ENCODE results near the gene LRBA. TPM values are rescaled to one million over a fixed set of nuclear protein-coding genes. Genes with fewer than 3 reads are reported as not detected.
"Not testable (repeated sequence)": the region's sequence is repeated elsewhere in the genome, so short reads cannot be mapped to it uniquely, and the experiment has no call there.

LRBA gene
- total RNA-seq, 2 donors from 2014 or later = 76.3 to 86.9 TPM

DNA sequence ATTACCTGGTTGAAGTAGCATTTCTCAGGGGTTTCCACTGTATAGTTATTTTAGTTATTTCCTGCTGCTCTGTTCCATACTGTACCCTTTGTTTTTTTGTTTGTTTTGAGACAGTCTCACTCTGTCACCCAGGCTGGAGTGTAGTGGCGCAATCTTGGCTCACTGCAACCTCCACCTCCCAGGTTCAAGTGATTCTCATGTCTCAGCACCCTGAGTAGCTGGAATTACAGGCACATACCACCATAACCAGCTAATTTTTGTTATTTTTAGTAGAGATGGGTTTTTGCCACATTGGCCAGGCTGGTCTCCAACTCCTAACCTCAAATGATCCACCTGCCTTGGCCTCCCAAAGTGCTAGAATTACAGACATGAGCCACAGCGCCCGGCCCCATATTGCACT is 457.3 kb downstream of the LRBA start:
- H3K9me3 ChIP-seq (ENCODE audit: control insufficient read depth, low read length, poor library complexity, severe bottlenecking); H3K4me1 Mint-ChIP-seq; DNase-seq; H3K4me3 Mint-ChIP-seq; H3K27me3 Mint-ChIP-seq; ATAC-seq; H3K27ac Mint-ChIP-seq; H3K36me3 Mint-ChIP-seq (ENCODE audit: low read depth): not testable (repeated sequence)

DNA sequence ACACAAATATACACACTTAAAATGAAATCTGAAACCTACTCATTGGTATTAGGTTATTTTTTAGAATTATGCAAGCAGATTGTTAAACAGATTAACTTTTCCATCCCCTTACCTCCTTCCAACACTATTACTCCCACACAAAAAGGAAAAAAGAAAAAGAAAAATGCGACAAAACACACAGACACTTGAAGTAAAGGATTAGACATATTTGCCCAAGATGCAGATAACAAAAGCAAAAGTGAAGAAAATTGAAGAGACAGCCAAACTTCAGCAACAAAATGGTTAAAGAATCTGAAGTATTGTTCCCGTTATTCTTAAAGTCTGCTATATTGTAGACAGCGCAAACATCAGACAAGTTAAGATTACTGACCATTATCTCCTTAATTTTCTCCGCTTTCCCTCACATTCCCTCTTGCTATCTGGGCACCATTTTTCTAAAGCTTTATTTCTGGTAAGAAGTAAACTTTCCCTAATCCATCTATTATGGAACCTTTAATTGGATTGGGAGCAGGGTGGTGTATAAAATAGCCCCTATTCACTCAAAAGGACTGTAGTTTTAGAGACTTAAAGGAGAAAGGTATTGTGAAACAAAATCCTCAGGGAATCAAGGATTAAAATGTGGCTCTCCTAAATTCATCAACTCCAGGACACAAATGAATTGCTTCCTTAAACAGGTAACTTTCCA is 467.8 kb downstream of the LRBA start:
- no peaks in the 10 kb centered on the region for H3K9me3 ChIP-seq (ENCODE audit: control insufficient read depth, low read length, poor library complexity, severe bottlenecking)
- Mint-ChIP-seq H3K4me1 (peaks cover 13% of the 10 kb centered on the region), H3K36me3 (ENCODE audit: low read depth) (peaks cover 4% of the 10 kb centered on the region), H3K4me3 (no peak overlapping the region), H3K27me3 (no peaks in the 10 kb centered on the region), H3K27ac (no peak overlapping the region)
- ATAC-seq (no peak), DNase-seq (no peak)

DNA sequence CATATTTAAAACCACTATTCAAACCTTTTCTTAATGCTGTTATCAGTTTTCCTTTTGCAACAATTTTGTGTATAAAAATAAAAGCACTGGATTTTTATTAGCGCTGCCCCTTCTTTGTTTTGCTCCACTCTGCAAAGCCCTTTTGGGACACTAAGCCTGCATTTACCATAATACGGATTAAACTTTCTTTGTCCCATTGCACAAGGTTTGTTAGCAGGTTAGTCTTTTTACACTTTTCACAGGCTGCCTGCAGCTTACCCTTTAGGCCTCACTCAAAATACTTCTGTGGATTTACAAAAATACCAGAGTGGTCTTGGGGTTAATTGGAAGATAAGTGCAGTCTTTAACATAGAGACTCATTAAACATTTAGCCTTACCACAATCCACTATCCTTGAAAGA is 468.8 kb downstream of the LRBA start:
- H3K4me1 Mint-ChIP-seq = peaks cover 13% of the 10 kb centered on the region
- ATAC-seq = no peak
- H3K27me3 Mint-ChIP-seq = no peaks in the 10 kb centered on the region
- H3K9me3 ChIP-seq (ENCODE audit: control insufficient read depth, low read length, poor library complexity, severe bottlenecking) = no peaks in the 10 kb centered on the region
- H3K4me3 Mint-ChIP-seq = no peak overlapping the region
- peaks cover 2% of the 10 kb centered on the region for H3K36me3 Mint-ChIP-seq (ENCODE audit: low read depth)
- H3K27ac Mint-ChIP-seq = no peak overlapping the region
- DNase-seq = no peak

DNA sequence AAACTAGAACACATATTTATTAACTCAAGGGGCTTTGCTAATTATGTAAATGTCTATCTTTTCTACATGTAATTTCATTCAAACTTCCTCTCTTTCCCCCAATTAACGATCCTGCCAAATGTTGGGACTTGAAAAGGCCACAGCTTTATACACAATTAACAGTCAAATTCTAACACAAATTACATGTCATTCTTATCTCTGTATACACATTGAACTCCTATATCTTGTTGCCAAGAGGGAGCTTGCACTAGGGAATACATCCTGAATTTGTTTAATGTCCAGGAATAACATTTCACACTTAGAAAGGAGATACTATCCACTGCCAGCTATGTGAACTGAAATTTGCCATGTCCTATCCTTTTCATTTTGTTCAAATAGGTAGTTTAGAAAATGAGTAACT is 472.0 kb downstream of the LRBA start:
- no peak overlapping the region for H3K4me3 Mint-ChIP-seq
- H3K27ac Mint-ChIP-seq = no peak overlapping the region
- DNase-seq (no peak), ATAC-seq (no peak)
- H3K4me1 Mint-ChIP-seq = peaks cover 11% of the 10 kb centered on the region
- no peaks in the 10 kb centered on the region for H3K27me3 Mint-ChIP-seq
- peaks cover 4% of the 10 kb centered on the region for H3K36me3 Mint-ChIP-seq (ENCODE audit: low read depth)
- H3K9me3 ChIP-seq (ENCODE audit: control insufficient read depth, low read length, poor library complexity, severe bottlenecking) = no peaks in the 10 kb centered on the region

DNA sequence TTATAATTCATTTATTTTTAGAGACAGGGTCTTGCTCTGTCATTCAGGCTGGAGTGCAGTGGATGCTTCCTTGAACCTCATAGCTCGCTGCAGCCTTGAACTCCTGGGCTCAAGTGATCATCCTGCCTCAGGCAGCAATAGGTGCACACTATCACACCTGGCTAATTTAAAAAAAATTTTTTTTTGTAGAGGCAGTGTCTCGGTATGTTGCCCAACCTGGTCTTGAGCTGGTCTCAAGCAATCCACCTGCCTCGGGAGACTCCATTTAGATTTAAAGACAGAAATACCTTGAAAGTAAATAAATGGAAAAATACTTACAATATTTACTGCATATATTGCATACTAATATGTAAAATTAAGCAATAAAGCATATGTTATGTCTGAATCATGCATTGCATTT is 473.4 kb downstream of the LRBA start:
- ATAC-seq = no peak
- H3K36me3 Mint-ChIP-seq (ENCODE audit: low read depth) = peaks cover 4% of the 10 kb centered on the region
- no peak overlapping the region for H3K4me3 Mint-ChIP-seq

DNA sequence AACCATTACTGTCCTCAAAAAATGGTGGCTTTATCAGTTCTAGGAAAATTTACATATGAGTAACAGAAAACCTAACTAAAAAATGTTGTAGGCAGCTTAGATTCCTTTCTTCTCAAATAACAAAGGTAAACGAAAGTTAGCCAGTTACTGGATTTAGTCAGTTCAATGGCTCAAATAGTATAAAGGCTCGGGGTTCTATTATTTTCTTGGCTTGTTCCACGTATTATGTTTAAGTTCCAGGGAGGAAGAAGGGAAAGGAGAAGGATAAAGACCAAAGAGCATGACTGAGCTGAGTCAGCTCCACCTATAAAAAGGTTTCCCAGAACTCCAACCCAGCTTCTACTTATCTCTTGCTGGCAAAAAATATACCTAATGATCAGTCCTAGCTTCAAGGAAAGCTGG is 474.1 kb downstream of the LRBA start:
- no peak for ATAC-seq
- peaks cover 8% of the 10 kb centered on the region for H3K4me1 Mint-ChIP-seq
- H3K27ac Mint-ChIP-seq = no peak overlapping the region
- H3K36me3 Mint-ChIP-seq (ENCODE audit: low read depth) = peaks cover 4% of the 10 kb centered on the region
- H3K4me3 Mint-ChIP-seq = no peak overlapping the region
- H3K27me3 Mint-ChIP-seq = no peaks in the 10 kb centered on the region
- DNase-seq = no peak
- H3K9me3 ChIP-seq (ENCODE audit: control insufficient read depth, low read length, poor library complexity, severe bottlenecking) = no peaks in the 10 kb centered on the region

More for the DNA sequence above, 473.4 kb downstream of the LRBA start:
- H3K9me3 ChIP-seq (ENCODE audit: control insufficient read depth, low read length, poor library complexity, severe bottlenecking) = no peaks in the 10 kb centered on the region
- DNase-seq = no peak
- H3K4me1 Mint-ChIP-seq = peaks cover 8% of the 10 kb centered on the region
- H3K27me3 Mint-ChIP-seq = no peaks in the 10 kb centered on the region
- no peak overlapping the region for H3K27ac Mint-ChIP-seq

DNA sequence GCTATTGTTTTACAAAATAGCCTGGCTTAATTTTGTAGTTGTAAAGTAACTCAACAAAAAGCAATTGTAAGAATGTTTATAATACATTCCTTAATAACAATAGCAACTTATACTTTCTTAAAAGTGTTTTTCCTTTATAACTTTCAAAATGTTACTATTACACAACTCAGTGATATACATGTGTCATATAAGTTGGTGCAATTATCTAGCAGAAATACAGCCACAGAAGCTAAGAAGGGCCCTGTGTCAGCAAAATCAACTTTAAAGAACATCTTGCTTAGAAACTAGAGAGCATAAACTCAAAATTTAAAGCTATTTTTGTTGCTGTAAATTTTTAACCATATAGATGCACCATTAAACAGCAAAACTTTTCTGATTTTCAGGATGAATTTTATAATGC is 474.5 kb downstream of the LRBA start:
- Mint-ChIP-seq H3K36me3 (ENCODE audit: low read depth) (peaks cover 4% of the 10 kb centered on the region), H3K27ac (no peak overlapping the region)
- no peak for ATAC-seq

DNA sequence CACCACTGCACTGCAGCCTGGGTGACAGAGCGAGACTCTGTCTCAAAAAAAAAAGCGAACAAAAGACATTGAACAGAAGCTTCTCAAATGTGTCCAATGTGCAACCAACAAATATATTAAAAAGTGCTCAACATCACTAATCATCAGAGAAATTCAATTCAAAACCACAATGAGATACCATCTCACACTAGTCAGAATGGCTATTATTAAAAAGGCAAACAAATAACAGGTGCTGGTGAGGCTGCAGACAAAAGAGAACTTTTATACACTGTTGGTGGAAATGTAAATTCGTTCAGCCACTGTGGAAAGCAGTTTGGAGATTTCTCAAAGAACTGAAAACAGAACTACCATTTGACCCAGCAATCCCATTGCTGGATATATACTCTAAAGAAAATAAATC is 477.2 kb downstream of the LRBA start:
- not testable (repeated sequence) for ATAC-seq; H3K4me1 Mint-ChIP-seq; H3K27me3 Mint-ChIP-seq; H3K9me3 ChIP-seq (ENCODE audit: control insufficient read depth, low read length, poor library complexity, severe bottlenecking); H3K4me3 Mint-ChIP-seq; H3K36me3 Mint-ChIP-seq (ENCODE audit: low read depth); DNase-seq; H3K27ac Mint-ChIP-seq

More for the DNA sequence above, 474.5 kb downstream of the LRBA start:
- Mint-ChIP-seq H3K27me3 (no peaks in the 10 kb centered on the region), H3K4me3 (no peak overlapping the region), H3K4me1 (peaks cover 8% of the 10 kb centered on the region)
- no peaks in the 10 kb centered on the region for H3K9me3 ChIP-seq (ENCODE audit: control insufficient read depth, low read length, poor library complexity, severe bottlenecking)
- DNase-seq = no peak

DNA sequence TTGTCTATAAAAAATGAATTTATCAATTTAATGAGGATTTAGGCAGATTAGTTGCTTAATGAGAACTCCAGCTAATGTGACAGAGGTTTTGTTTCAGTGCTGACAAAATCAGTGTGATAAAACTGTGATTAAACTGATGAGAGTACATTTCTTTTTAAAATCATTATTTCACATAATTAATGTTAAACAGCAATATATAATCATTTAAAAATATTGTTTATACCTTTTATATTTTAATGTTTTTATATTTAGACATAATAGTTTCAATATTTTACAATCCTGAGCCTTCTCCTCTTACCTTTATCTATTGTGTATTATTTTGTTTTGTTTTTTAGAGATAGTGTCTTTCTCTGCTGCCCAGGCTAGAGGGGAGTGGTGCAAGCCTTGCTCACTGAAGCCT is 480.3 kb downstream of the LRBA start:
- Mint-ChIP-seq H3K27ac (no peak overlapping the region), H3K36me3 (ENCODE audit: low read depth) (peaks cover 4% of the 10 kb centered on the region), H3K4me1 (no peaks in the 10 kb centered on the region), H3K4me3 (no peak overlapping the region), H3K27me3 (no peaks in the 10 kb centered on the region)
- no peaks in the 10 kb centered on the region for H3K9me3 ChIP-seq (ENCODE audit: control insufficient read depth, low read length, poor library complexity, severe bottlenecking)
- DNase-seq (no peak), ATAC-seq (no peak)

DNA sequence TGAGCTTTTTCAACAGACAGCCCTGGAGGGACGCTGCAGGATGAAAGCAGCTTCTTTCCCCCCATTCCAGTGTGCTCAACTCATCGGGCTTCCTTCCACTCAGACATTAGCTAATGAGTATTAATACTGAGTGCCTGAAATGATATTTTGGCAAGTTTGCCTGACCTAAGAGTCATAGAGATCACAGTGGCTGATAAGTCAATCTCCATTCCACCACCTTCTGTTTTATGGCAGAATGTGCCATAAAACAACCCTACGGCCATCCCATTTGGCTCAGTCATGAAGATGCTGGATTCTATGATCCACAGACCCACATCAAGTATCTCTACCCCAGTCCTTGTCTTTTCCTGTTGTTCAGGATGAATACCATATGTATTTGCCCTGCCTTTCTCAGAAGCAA is 481.4 kb downstream of the LRBA start:
- H3K4me3 Mint-ChIP-seq = no peak overlapping the region
- H3K4me1 Mint-ChIP-seq = no peaks in the 10 kb centered on the region
- no peak overlapping the region for H3K27ac Mint-ChIP-seq
- DNase-seq (no peak), ATAC-seq (no peak)
- peaks cover 3% of the 10 kb centered on the region for H3K36me3 Mint-ChIP-seq (ENCODE audit: low read depth)
- H3K9me3 ChIP-seq (ENCODE audit: control insufficient read depth, low read length, poor library complexity, severe bottlenecking) = no peaks in the 10 kb centered on the region
- H3K27me3 Mint-ChIP-seq = no peaks in the 10 kb centered on the region

DNA sequence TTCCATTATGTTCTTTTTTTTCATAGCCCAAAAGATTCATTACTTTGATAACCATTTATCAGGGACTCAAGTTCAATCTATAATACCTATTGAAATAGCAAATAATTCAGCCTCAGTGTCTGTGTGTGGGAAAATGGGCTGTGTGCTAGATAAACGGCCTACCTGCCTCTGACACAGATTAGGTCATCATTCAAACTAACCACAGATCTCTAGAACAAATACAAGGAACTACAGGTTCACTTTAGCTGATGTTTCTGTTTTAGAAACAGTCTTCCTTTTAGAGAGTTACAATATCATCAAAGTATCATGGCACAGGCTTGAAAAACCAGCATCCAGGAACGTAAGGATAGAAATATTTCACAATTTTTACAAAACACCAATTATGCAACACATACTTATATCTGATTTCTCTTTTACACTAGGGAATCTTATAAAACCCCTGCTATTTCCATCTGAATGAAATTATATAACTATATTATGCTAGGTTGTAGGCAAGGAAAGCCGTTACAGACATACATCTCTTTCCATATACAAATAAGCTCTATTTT is 489.7 kb downstream of the LRBA start:
- no peaks in the 10 kb centered on the region for H3K27me3 Mint-ChIP-seq
- no peak for ATAC-seq
- no peak overlapping the region for H3K4me3 Mint-ChIP-seq
- H3K36me3 Mint-ChIP-seq (ENCODE audit: low read depth) = no peaks in the 10 kb centered on the region
- H3K4me1 Mint-ChIP-seq = no peaks in the 10 kb centered on the region
- no peak overlapping the region for H3K27ac Mint-ChIP-seq
- no peaks in the 10 kb centered on the region for H3K9me3 ChIP-seq (ENCODE audit: control insufficient read depth, low read length, poor library complexity, severe bottlenecking)
- no peak for DNase-seq

DNA sequence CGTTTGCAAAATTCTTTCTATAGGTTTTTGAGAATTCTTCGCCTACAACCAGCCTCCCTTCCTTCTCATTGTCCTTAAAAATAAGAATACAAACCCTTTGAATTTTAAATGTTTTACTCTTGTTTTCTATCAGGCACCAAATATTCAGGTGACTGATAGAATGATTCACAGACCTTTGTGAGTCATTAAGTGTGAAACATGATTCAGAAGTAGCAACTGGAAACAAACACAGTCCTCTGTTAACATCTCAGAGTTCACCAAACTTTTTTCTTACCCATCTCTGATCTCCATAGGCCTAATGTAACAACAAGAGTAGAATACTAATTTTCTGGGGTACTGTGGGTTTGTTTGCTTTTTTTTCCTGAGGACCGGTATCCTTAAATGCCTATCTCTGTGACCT is 496.5 kb downstream of the LRBA start:
- no peaks in the 10 kb centered on the region for H3K36me3 Mint-ChIP-seq (ENCODE audit: low read depth)
- H3K4me1 Mint-ChIP-seq = peaks cover 2% of the 10 kb centered on the region
- no peak overlapping the region for H3K4me3 Mint-ChIP-seq
- H3K27me3 Mint-ChIP-seq = no peaks in the 10 kb centered on the region
- peaks cover 2% of the 10 kb centered on the region for H3K9me3 ChIP-seq (ENCODE audit: control insufficient read depth, low read length, poor library complexity, severe bottlenecking)
- H3K27ac Mint-ChIP-seq = no peak overlapping the region
- no peak for ATAC-seq
- no peak for DNase-seq

DNA sequence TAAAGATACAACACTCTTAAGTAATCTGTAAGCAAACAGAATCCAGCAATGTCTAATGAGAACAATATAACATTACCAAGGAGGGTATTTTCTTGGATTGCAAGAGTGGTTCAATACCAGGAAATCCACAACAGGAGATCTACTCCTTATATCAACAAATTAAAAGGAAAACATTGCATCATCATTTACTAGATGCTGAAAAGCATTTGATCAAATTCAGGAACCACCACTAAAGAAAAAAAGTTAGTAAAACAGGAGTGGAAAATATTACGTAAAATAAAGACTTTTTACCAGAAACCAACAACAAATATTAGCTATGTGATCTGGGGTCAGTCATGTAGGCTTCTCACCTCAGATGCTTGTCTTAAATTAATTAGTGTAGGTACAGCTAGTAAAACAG is 499.9 kb downstream of the LRBA start:
- H3K36me3 Mint-ChIP-seq (ENCODE audit: low read depth) = no peaks in the 10 kb centered on the region
- H3K9me3 ChIP-seq (ENCODE audit: control insufficient read depth, low read length, poor library complexity, severe bottlenecking) = peaks cover 2% of the 10 kb centered on the region
- no peaks in the 10 kb centered on the region for H3K27me3 Mint-ChIP-seq
- ATAC-seq (no peak), DNase-seq (no peak)
- no peak overlapping the region for H3K4me3 Mint-ChIP-seq
- no peak overlapping the region for H3K27ac Mint-ChIP-seq
- H3K4me1 Mint-ChIP-seq = peaks cover 4% of the 10 kb centered on the region

DNA sequence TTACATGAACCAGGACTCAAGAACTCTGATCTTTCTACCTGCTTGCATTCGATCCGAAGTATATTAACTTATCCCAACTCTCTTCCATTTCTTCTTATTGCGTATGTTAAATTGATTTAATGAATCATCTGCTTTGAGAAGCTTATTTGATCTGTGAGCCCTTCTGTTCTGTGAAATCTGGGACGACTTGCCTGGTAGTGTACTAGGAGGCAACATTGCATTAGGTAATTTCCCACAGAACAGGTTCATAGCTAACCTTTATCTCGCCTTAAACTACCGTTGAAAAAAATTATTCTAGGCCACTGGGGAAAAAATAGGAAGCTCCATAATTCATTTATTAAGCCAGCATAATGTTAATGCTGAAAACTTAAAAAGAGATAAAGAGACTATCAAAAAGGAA is 500.4 kb downstream of the LRBA start:
- DNase-seq = no peak
- Mint-ChIP-seq H3K27ac (no peak overlapping the region), H3K4me1 (peaks cover 4% of the 10 kb centered on the region), H3K36me3 (ENCODE audit: low read depth) (no peaks in the 10 kb centered on the region), H3K27me3 (no peaks in the 10 kb centered on the region), H3K4me3 (no peak overlapping the region)
- H3K9me3 ChIP-seq (ENCODE audit: control insufficient read depth, low read length, poor library complexity, severe bottlenecking) = peaks cover 2% of the 10 kb centered on the region
- no peak for ATAC-seq

All from T-helper 17 cell (primary cell).